HG02623 (cell line): ENCODE data around the gene GMCL2.

Experiments used
- ATAC-seq: cut with Tn5 transposase; IDR thresholded peaks from one replicate; pipeline ENCODE4 v1.9.1; 2021; ENCODE audit warnings: moderate library complexity; ENCODE audit not compliant: unreplicated experiment

Gene GMCL2

DNA sequence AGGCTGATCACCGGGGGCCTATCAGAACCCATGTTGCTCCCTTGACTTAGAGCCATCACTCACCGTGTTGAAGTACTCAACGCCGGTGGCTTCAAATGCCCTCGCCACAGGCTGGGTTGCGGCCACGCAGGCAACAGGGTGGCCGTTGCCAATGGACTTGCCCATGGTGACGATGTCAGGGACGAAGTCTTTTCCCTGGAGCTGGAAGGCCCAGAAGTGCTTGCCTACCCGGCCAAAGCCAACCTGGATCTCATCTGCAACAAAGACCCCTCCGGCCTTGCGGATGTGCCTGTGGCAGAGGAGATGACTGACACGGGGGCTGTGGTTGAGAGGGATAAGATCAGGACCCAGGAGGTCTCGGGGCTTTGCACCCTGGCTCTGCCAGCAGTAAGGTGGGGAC is 35.1 kb upstream of the GMCL2 start:
- no peak for ATAC-seq

DNA sequence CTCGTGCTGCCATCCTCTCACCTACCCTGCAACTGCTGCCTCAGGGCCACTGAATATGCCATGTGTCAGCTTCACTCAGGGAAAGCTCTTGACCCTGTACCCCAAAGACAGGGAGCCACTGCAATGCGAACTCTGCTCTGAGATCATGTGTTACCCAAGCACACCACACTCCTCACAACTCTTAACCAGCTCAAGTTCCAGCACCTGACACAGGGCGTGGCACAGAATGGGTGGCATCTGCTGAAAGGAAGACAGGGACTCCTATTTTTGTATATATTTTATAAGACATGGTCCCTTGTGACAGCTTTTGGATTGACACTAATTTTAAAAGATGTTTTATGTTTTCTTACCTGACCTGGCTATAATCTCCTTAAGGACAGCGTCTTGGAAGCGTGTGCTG is 34.7 kb upstream of the GMCL2 start:
- no peak for ATAC-seq

DNA sequence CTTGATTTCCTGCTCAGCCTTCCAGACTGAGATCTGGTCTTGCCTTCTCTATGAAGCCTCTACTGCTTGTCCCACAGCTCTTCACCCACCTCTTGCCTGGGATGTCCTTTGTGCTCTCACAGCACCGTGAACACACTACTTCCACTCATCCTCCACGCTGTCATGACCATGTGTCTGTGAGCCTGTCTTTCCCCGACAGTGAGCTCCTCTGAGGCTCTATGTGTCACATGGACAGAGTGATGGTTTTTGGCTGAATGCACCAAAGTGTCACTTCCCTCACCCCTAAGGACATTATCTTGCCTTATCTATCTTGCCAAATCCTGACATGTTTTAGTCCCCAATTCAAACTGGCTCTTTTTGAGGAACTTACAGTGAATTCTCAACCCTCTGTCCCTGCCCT is 34.1 kb upstream of the GMCL2 start:
- ATAC-seq = no peak

DNA sequence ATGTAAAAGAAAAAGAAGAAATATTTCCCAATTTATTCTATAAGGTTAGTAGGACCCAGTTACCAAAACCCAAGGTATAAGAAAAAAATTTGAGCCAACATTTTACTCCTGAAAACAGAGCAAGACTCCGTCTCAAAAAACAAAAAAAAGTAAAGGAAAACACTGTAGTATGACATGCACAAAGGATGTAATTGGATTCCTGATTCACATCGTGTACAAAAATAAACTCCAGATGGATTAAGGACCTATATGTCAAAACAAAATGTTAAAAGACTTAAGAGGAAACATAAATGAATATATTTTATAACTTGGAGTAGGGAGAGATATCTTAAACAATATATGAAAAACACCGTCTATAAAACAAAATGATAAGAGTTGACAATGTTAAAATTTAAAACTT is 31.7 kb upstream of the GMCL2 start:
- ATAC-seq = no peak

DNA sequence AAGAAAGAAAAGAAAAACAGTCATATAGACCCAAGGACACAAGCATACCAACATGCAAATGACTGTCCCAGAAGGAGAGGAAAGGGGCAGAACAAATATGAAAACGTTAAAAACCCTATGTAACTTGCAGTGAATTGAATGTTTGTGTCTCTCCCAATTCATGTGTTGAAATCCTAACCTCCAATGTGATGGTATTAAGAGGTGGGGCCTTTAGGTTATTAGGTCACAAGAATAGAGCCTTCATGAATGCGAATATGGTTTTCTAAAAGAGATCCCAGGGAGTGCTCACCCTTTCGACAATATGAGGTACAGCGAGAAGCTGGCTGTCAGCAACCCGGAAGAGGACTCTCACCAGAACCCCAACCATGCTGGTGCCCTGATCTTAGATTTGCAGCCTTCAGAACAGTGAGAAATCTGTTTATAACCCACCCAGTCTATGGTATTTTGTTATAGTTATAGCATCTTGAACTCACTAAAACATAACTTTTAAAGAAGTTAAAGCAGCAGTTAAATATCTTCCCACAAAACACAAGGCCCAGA is 31.1 kb upstream of the GMCL2 start:
- no peak for ATAC-seq

DNA sequence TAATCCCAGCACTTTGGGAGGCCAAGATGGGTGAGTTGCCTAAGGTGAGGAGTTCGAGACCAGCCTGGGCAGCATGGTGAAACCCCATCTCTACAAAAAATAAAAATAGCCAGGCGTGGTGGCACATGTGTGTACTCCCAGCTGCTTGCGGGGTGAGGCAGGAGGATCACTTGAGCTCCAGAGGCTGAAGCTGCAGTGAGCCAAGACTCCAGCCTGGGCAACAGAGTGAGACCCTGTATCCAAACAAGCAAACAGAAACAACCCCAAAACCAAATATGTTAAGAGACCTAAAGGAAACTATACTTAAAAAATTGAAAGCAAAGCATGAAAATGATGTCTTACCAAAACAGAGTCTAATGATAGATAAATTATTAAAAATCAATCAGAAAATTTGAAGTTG is 29.6 kb upstream of the GMCL2 start:
- ATAC-seq = no peak

DNA sequence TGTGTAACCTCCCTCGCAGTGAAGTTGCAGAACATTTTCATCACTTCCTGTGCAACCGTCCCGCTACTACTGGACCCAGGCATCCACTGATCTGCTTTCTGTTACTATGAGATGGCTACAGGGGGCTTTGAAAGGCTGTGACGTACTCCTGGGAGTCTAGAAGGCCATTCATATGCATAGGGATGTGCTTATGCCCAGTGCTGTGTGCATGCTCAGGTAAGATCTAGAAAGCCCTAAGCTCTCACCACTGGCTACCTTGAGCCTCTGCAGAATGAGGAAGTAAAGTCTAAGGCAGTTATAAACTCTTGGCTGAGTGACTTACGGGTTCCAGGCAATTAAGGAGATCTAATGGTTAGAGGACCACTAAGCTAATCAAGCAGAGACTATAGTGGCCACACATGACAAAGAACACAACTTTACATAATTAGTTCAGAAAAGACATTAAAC is 28.9 kb upstream of the GMCL2 start:
- no peak for ATAC-seq

DNA sequence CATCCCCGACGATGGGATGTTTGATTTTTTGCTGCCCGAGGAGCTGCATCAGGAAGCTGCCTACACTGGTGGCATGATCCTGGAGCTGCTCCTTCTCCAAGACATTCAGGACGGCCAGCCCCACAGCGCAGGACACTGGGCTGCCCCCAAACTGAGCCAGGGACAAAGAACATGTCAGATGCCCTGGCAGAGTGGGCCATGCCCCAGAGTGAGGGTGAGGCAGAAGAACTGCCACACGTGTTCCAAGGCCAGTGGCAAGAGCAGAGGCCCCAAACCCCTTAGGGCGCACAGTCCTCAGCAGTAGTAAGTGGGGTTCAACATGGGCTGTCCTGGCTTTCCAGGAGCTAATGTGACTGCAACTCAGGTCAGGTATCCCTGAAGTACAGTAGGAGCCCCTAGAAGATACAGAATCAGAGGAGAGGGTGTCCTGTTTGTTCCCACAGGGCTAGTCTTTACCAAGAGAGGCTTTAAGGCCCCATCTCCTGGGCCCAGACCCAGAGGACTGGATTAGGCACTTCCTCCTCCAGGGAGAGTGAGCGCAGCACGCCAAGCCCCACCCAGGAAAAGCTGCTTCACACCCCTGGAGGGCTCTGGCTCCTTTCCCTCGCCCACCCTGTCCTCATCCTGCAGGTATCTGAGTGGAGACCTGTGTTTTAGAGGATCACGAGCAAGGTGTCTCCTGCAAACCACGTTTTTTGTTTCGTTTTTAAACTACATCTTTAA is 28.3 kb upstream of the GMCL2 start:
- ATAC-seq = no peak

DNA sequence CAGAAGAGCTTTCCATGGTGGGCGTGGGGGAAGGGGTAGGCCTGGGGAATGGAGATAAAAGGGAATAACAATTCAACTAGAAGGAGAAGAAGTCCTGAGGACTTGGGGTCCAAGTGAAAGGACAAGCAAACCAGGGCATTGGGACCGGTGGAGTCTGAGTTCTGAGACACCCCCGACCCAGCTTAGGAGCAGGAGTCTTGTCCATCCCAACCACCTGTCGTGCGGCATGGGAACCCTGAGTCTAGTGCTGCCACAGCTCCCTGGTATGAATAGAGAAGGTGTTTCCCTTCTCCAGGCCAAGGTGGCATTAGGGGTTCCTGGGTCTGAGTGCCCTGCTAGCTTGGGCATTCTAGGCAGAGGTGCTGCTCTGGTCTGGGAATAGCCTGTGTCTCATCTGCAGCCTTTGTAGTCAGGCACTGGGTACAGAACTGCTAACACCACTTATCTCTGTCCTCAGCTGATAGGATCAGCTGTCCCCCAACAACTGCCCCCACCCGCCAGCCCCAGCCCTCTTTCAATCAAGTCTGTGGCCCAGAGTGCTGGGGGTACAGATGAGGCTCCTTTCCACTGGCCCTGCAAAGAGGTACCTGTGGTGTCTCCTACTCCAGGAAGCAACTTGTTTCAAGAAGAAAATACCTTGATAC is 27.1 kb upstream of the GMCL2 start:
- no peak for ATAC-seq

DNA sequence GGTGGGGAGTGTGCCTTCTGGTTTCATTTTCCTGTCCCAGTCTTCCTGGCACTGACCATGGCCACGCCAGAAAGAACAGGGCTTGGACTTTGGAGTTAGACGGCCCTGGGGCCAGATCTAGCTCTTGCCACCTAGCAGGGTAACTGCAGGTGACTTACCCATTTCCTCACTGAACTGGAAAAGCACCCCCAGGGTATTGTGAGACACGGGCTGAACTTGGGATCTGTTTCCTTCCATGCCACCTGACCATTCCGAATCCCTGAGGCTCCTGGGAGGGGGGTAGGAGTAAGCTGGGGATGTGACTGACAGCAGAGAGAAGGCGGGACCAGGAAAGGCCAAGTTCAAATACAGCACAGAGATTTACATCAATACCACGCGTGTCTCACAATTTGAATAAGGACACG is 26.6 kb upstream of the GMCL2 start:
- no peak for ATAC-seq

DNA sequence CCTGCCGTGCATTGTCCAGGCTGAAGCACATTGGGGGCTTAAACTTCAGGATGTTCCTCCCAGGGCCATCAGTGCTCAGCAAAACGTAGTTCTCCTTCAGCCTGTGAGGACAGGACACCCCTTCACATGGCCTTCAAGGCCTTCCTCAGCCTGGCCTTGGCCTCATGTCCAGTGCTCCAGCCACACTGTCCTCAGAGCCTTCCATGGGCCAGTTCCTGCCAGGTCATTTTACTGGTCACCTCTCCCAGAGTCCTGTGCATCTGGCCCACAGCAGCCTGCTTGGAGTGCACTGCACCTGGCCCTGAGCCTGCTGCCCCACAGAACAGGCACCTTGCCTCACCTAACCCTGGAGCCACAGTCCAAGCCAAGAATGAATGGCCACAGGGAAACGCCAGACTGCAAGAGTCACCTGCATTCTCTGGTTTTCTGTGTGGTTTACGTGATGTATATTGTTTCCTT is 25.9 kb upstream of the GMCL2 start:
- ATAC-seq = no peak

DNA sequence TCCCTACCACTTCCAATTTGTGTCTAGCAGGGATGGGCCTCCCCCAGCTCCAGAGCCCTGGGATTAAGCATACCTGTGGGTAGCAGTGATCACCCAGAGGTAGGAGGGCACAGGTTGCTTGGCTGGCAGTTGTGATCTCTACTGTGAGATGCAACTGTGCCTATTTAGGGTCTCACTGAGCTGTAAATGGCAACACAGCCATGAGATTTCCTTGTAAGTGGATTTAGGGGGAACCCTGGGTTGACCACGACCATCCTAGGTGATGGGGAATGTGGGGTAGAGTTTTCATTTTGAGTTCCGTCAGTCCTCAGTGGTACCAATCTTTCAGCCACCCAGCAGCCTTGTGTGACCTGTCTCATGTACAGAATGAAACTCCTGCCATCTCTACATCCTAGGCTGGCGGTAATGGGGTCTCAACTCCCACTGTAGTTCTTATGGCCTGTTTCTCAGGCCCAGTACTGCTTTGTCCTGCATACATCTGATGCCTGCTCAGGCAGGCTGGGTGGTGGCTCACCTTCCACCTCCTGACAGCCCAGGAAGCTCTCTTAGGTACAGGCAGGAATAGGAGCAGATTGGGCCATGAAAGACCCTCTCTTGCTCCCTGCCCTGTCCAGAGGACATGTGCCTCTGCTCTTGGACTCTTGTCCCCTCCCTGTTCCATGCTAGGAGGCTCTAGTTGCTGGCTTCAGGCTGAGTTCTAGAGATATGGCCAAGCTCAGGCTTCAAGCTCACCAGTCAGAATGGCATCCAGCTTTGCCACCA is 25.3 kb upstream of the GMCL2 start:
- no peak for ATAC-seq

DNA sequence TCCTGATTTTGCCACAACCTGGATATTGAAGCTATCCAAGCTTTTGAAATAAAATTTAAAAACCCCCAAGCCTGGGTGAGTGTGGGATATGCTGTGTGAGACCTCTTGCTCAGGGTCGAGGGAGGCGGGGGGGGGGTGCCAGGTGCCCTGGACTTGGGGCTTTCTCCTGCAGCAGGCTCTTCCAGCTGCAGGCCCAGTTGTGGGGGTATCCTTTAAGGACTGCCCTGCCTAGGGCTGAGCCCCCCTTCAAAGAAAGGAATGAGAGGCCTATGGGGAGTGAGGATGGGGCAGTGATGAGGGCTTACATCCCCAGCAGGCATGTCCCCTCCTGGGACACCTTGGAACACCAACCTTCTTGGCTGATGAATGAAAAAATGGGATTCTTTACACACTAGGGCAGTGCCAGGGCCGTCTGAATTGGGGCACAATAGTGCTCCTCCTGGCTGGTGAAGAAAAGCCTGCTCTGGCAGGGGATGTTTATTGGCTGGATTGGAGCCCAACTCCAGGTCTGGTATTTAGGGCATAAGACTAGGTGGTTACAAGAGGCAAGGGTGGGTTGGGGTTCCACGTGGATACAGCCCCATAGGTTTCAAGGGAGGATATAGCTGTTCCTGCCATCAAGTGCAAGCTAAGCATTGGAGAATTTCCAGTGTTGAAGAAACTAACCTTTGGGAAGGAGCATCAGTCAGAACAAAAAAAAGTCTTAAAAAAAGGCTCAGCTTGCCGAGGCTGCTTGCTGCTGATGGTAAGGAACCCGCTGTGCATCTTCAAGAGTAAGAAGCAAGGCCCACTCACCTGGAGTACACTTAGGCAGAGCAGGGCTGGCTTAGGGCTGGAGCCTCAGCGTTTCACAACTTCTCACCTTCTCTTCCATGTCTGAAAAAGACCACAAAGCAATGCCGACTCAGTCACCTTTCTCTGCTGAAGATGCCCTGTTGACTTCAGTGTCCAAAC is 24.2 kb upstream of the GMCL2 start:
- no peak for ATAC-seq

DNA sequence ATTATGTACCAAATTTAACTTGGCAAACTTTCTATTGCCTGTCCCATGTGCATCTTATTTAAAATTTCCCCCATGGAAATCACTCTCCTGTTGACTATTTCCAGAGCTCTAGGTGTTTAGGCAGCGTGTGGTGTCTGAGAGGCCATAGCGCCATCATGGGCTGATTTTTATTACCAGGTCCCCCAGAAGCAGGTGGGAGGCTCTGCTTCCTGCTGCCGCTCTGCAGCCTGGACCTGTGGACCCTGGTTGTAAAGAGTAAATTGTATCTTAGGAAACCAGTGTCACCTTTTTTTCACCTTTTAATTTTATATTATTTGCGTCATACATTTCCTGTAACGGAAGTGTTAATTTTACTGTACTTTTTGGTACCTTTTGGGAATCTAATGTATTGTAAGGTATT is 23.5 kb upstream of the GMCL2 start:
- ATAC-seq = no peak

DNA sequence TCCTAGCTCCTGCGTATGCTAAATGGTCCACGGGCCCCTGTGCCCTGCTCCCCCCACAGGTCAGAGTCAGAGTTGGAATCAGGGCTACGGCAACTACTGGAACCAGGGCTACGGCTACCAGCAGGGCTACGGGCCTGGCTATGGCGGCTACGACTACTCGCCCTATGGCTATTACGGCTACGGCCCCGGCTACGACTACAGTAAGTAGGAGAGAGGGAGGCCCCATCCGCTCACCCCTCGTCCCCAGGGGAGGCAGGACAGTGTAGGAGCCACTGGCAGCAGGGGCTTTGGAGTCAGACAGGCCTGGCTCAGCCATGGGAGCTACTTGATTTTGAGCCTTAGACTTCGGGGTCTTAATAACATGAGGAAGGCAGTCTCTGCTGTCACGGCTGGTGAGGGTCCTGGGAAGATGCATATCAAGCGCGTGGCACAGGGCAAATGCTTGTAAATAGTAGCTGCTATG is 22.9 kb upstream of the GMCL2 start:
- ATAC-seq = no peak

DNA sequence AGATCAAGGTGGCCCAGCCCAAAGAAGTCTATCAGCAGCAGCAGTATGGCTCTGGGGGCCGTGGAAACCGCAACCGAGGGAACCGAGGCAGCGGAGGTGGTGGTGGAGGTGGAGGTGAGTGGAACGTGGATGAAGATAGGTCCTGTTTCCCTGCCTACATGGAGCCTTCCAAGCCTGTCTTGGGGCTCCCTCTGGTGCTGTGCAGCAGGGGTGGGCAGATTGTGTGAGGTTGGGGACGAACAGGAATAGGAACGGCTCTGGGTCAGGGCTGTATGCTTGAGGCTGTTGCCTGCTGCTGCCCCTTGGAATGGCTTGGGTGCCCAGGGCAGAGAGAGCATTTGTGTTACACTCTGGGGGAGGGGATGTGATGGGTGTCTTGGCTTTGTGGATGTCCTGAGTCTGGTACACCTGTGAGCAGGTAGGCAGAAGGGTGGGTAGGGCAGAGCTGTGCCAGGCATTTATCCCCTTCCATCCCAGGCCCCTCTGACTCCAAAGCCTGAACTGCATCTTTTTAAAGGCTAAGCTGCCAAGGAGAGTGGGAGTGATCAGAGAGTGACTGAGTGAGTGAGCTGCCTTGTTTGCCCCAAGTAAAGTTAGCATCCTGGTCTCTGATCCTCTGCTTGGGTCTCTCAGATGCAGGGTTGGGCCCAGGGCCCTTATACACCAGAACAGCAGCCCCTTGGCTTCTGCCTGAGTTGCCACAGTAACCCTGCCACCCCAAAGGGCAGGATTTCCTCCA is 22.3 kb upstream of the GMCL2 start:
- ATAC-seq = no peak

DNA sequence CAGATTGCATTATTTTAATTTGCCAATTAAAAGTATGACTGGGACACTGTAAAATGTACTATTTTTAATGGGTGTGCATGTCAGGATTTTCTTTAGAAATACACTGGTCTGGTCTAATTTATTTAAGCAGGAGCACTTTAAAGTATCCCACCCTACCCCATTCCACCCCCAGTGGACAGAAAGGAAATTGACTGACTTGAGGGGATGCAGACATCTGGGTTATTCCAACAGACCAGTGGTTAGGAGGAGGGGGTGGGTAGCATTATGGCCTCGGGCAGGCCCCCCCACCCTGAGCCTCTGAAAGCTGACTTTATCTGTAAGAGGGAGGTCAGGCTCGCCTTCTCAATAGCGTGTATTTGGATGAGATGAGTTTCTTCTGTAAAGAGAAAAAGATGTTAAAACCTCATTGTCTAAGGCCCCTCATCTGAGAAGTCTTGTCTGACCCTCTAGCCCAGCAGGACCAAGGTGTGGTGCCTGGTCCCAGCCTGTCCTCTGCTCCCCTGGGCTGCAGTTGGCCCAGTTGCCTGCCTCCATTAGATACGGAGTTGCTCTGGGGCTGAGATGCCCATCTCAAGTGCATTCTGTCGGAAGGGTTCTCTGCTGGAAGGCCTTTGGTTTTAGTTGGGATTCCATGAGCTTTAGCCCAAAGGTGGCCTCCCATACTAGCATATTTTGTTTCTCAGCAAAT is 21.5 kb upstream of the GMCL2 start:
- no peak for ATAC-seq

DNA sequence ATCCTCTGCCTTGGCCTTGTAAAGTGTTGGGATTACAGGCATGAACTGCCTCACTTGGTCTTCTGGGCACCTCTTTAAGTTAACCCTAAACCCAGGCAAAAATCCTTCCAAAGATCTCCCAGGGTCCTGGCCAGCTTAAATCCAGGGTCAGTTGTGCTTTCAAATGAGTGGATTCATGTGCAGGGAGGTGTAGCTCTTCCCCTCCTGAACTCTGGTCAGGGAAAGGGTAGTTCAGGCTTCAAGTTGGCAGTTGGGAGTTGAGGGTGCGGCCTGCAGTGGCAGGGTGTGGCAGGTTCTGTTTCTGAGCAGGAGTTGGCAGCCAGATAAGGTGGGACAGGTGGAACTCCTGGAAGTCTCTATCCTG is 20.7 kb upstream of the GMCL2 start:
- ATAC-seq = no peak

DNA sequence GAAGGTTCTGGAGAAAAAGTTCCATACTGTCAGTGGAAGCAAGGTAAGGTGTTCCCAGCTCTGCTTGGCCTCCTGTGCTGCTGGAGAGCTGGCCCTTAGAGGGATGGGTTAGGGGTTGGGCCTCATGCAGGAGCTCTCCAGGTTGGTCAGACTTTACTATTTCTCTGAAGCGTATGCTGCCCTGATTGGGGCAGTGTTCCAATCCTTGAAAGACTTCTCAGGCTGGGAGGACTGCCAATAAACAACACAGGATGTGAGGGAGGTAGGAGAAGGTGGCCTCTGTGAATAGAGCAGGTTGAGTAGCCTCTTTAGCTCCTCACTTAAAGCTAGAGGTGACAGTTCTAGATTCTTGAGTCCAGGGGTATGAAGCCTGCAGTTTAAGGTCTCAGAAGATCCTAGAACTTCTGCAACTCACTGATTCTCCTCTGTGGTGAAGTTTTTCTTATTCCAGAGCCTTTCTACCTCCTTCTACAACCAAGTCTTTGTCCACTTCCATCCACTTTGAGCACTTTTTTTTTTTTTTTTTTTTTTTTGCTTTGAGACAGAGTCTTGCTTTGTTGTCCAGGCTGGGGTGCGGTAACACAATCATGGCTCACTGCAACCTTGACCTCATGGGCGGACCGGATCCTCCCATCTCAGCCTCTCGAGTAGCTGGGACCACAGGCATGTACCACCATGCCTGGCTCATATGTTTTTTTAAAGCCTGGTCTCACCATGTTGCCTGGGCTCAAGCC is 20.2 kb upstream of the GMCL2 start:
- ATAC-seq = no peak
